Effector memory CD8-positive, alpha-beta T cell (primary cell): ENCODE measurements around the gene PKD2.

ENCODE experiments used
- ATAC-seq: fragments of 150-1000 bp; cut with Tn5 transposase; replicated peaks from 2 replicates; pipeline ENCODE4 v1.10.0; 2021; ENCODE audit warnings: mild to moderate bottlenecking, moderate library complexity
- DNase-seq, 3 experiments: peaks; one replicate each; pipeline ENCODE4 v3.0.0; 2021
- H3K27ac Mint-ChIP-seq, 2 donors: one replicate each; pipeline ENCODE4 v1.8.0; 2022; ENCODE audit warnings: mild to moderate bottlenecking in 2 of 2, mixed read lengths in 2 of 2, moderate library complexity in 2 of 2
- H3K27me3 Mint-ChIP-seq, 2 donors: one replicate each; pipeline ENCODE4 v1.8.0; 2022; ENCODE audit warnings: mixed read lengths in 2 of 2
- H3K36me3 Mint-ChIP-seq: one replicate; pipeline ENCODE4 v1.8.0; 2022; ENCODE audit warnings: mild to moderate bottlenecking, moderate library complexity, mixed read lengths; ENCODE audit not compliant: insufficient read depth
- H3K4me1 Mint-ChIP-seq, 2 donors: one replicate each; pipeline ENCODE4 v1.8.0; 2022; ENCODE audit warnings: low read depth in 2 of 2, mixed read lengths in 2 of 2
- H3K4me3 Mint-ChIP-seq, 2 donors: one replicate each; pipeline ENCODE4 v1.8.0; 2022; ENCODE audit warnings: mild to moderate bottlenecking in 2 of 2, mixed read lengths in 2 of 2, moderate library complexity in 2 of 2
- H3K9me3 Mint-ChIP-seq, 2 donors: one replicate each; pipeline ENCODE4 v1.8.0; 2022; ENCODE audit warnings: mixed read lengths in 2 of 2
- total RNA-seq, 9 experiments: gene quantifications; one replicate each; lab custom pipeline; 2026; lab: John Stamatoyannopoulos, UW

PKD2 gene
- 10.9 to 34.2 (median 20.3) reads per million in 9 experiments for total RNA-seq

GRCh38 chr4:88007304-88008121 lies at the start of gene PKD2:
Gene PKD2, plus strand, starts transcription at chr4:88007635. Its CDS starts 99 bp downstream, at chr4:88007734.
- Mint-ChIP-seq H3K4me3 (peak within 1 kb of the TSS; percentile 76 to 93), H3K27ac (peak within 1 kb of the TSS; percentile 79), H3K9me3 (no peaks in the 10 kb centered on the region), H3K4me1 (peaks cover 15 to 23% of the 10 kb centered on the region in 2 donors), H3K36me3 (no peaks in the 10 kb centered on the region), H3K27me3 (no peaks in the 10 kb centered on the region)
- DNase-seq: peak; percentile 56 to 70 (median 63)
- ATAC-seq: peak; percentile 89

DNA sequence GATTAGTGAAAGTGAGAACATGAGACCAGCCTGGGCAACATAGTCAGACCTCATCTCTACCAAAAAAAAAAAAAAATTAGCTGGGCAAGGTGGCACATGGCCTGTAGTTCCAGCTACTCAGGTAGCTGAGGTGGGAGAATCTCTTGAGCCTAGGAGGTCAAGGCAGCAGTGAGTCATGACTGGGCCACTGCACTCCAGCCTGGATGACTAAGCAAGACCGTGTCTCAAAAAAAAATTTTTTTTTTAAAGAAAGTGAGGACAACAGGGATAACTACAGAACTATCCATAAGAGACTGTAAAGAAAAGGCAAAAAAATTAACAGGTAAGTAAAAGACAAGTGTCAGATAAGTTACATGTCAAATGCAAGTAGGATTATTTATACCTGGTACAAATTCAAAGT lies 45.4 kb upstream of the PKD2 start:
- no peaks in the 10 kb centered on the region for H3K4me1 Mint-ChIP-seq
- H3K36me3 Mint-ChIP-seq: no peaks in the 10 kb centered on the region
- peaks cover 6 to 13% of the 10 kb centered on the region in 2 donors for H3K27me3 Mint-ChIP-seq
- DNase-seq: no peak
- no peak overlapping the region for H3K4me3 Mint-ChIP-seq
- ATAC-seq: no peak
- H3K27ac Mint-ChIP-seq: no peak overlapping the region
- H3K9me3 Mint-ChIP-seq: no peaks in the 10 kb centered on the region

- no peak for ATAC-seq
- H3K9me3 Mint-ChIP-seq: no peaks in the 10 kb centered on the region
- no peak for DNase-seq
- H3K36me3 Mint-ChIP-seq: no peaks in the 10 kb centered on the region
- no peak overlapping the region for H3K27ac Mint-ChIP-seq
- H3K27me3 Mint-ChIP-seq: peaks cover 11 to 19% of the 10 kb centered on the region in 2 donors
- no peaks in the 10 kb centered on the region for H3K4me1 Mint-ChIP-seq
- no peak overlapping the region for H3K4me3 Mint-ChIP-seq
These were observed 44.9 kb upstream of the PKD2 start for GRCh38 chr4:87962398-87963146.

DNA sequence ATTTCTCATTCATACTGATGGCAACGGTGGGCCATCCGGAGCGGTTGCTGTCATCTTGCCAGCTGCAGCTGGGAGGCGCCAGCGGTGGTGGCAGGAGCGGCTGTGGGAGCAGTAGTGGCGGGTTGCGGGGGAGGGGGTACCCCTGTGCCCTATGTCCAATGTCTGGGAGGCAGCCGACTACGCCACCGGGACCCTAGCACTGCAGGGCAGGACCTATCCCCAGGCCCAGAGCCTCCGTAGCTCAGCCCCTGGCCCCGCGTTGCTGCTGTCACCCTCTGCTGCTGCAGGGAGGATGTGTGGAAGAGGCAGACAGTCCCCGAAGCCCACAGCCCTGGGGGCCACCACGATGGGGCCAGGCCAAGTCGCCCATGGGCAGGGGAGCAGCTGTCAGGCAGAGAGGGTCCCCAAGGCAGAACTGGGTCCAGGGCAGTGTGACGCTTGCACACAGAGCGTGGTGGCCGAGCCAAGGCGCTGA lies 41.9 kb upstream of the PKD2 start:
- Mint-ChIP-seq H3K27me3 (peaks cover 27 to 38% of the 10 kb centered on the region in 2 donors), H3K27ac (no peak overlapping the region), H3K4me1 (no peaks in the 10 kb centered on the region), H3K4me3 (no peak overlapping the region), H3K9me3 (no peaks in the 10 kb centered on the region), H3K36me3 (no peaks in the 10 kb centered on the region)
- ATAC-seq (no peak), DNase-seq (no peak)

DNA sequence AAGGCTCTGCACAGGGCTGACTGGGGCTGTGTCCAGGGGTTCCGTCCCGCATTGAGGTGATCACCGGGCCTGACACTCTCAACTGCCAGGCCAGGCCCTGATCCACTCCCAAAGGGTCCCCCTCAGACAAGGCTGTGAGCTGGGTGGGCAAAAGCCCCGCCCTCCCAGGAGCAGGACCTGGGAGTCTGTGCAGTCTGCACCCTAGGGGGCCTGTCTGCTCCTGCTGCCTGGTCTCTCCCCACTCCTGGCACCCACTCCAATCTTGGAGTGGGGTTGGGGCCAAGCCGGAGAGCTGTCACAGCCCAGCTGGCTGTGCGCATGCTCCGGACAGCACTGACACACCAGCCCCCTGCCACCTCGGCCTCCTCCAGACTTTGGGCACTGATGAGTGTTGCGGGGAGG lies 41.3 kb upstream of the PKD2 start:
- Mint-ChIP-seq H3K9me3 (no peaks in the 10 kb centered on the region), H3K4me3 (no peak overlapping the region), H3K36me3 (no peaks in the 10 kb centered on the region), H3K4me1 (no peaks in the 10 kb centered on the region), H3K27me3 (peaks cover 29 to 42% of the 10 kb centered on the region in 2 donors), H3K27ac (no peak overlapping the region)
- ATAC-seq (no peak), DNase-seq (no peak)

DNA sequence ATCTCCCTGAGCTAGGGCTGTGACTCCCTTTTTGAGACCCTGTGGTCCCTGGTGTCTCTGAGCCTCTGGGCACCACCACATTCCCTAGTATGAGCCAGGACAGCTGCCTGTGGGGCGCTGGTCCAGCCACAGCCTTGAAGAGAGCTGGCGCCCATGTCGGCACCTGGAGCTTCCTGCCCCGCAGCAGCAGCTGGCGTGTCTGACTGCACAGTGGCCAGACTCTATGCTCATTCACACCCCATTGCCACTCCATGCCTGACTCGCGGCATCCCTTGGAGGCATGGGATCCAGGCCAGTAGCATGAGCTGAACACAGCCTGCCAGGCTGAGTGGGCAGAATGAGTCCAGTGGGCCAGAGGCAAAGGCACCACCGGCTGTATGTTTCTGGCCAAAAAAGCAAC lies 40.2 kb upstream of the PKD2 start:
- no peaks in the 10 kb centered on the region for H3K36me3 Mint-ChIP-seq

GRCh38 chr4:87970121-87970520 lies 37.3 kb upstream of the PKD2 start:
- ATAC-seq (no peak), DNase-seq (no peak)
- Mint-ChIP-seq H3K27me3 (peaks cover 53 to 68% of the 10 kb centered on the region in 2 donors), H3K27ac (no peak overlapping the region), H3K4me1 (no peaks in the 10 kb centered on the region), H3K36me3 (no peaks in the 10 kb centered on the region), H3K9me3 (no peaks in the 10 kb centered on the region), H3K4me3 (no peak overlapping the region)

More for the DNA sequence above, 40.2 kb upstream of the PKD2 start:
- no peak for ATAC-seq
- H3K4me1 Mint-ChIP-seq: no peaks in the 10 kb centered on the region
- no peak for DNase-seq
- H3K27me3 Mint-ChIP-seq: peaks cover 33 to 51% of the 10 kb centered on the region in 2 donors
- H3K9me3 Mint-ChIP-seq: no peaks in the 10 kb centered on the region
- no peak overlapping the region for H3K27ac Mint-ChIP-seq
- H3K4me3 Mint-ChIP-seq: no peak overlapping the region

DNA sequence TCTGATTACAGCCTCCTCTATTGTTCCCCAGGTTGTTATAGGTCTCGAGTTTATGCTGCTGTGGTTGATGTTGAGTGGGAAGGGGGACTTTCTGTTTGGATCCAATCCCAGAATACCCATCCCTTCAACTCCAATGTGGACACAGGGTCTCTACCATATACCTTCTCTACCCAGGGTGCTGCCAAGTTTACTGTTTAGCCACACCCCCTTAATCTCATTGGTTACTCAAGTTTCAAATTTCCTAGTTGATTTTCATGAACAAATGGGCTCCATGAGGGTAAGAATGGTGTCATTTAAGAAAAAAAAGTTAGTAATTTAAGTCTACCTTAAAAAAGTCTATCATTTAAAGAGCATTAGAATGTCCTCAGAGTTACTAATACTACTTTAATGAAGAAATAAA lies 35.6 kb upstream of the PKD2 start:
- Mint-ChIP-seq H3K27ac (no peak overlapping the region), H3K9me3 (no peaks in the 10 kb centered on the region), H3K4me3 (no peak overlapping the region), H3K36me3 (no peaks in the 10 kb centered on the region), H3K4me1 (peaks cover 4 to 5% of the 10 kb centered on the region in 2 donors), H3K27me3 (peaks cover 61 to 63% of the 10 kb centered on the region in 2 donors)
- DNase-seq (no peak), ATAC-seq (no peak)

- H3K4me1 Mint-ChIP-seq: peaks cover 4 to 5% of the 10 kb centered on the region in 2 donors
- no peaks in the 10 kb centered on the region for H3K9me3 Mint-ChIP-seq
- no peaks in the 10 kb centered on the region for H3K36me3 Mint-ChIP-seq
- H3K27ac Mint-ChIP-seq: no peak overlapping the region
- ATAC-seq (peak; percentile 78), DNase-seq (peak; percentile 7 to 22 (median 11))
- no peak overlapping the region for H3K4me3 Mint-ChIP-seq
- peaks cover 55 to 56% of the 10 kb centered on the region in 2 donors for H3K27me3 Mint-ChIP-seq
These were observed 33.9 kb upstream of the PKD2 start for GRCh38 chr4:87973283-87974169.

DNA sequence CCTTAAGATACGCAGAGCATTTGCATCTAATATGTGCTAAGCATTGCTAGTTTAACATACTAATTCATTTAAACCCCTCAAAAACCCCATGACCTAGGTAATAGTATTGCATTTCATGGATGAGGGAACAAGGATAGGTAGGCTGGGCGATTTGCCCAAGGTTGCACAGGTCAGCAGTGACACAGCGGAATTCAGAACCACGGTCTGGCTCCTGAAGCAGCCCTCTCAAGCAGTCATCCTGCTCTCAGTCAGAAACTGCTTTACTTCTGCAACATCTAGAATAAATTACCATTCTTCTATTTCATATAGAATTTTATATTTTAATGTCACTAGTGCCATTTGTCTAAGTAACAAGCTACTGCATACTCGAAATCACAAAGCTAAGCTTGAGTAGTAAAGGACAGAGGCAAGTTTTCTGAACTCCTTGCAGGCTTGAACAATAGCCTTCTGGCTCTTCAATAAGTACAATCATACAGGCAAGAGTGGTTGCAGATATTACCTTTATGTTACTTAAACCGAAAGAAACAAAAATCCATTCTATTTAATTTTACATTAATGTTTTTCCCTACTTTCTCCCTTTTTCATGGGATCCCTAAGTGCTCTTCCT lies 32.5 kb upstream of the PKD2 start:
- no peak for DNase-seq
- H3K27me3 Mint-ChIP-seq: peaks cover 44 to 53% of the 10 kb centered on the region in 2 donors
- H3K4me3 Mint-ChIP-seq: peak overlapping the region in 1 of 2 donors; percentile 40
- H3K9me3 Mint-ChIP-seq: no peaks in the 10 kb centered on the region
- no peak overlapping the region for H3K27ac Mint-ChIP-seq
- peaks cover 4 to 5% of the 10 kb centered on the region in 2 donors for H3K4me1 Mint-ChIP-seq
- H3K36me3 Mint-ChIP-seq: no peaks in the 10 kb centered on the region
- no peak for ATAC-seq

GRCh38 chr4:87975466-87975865 lies 32.0 kb upstream of the PKD2 start, which contains the start of gene SPP1:
Gene SPP1, plus strand, starts transcription at chr4:87975714. Its CDS starts 1,182 bp downstream, at chr4:87976896.
- Mint-ChIP-seq H3K9me3 (no peaks in the 10 kb centered on the region), H3K4me1 (peaks cover 4 to 5% of the 10 kb centered on the region in 2 donors), H3K27ac (no peak within 1 kb of the TSS), H3K27me3 (peaks cover 41 to 48% of the 10 kb centered on the region in 2 donors), H3K4me3 (peak within 1 kb of the TSS in 1 of 2 donors; percentile 40), H3K36me3 (no peaks in the 10 kb centered on the region)
- DNase-seq (no peak), ATAC-seq (peak; percentile 58)

DNA sequence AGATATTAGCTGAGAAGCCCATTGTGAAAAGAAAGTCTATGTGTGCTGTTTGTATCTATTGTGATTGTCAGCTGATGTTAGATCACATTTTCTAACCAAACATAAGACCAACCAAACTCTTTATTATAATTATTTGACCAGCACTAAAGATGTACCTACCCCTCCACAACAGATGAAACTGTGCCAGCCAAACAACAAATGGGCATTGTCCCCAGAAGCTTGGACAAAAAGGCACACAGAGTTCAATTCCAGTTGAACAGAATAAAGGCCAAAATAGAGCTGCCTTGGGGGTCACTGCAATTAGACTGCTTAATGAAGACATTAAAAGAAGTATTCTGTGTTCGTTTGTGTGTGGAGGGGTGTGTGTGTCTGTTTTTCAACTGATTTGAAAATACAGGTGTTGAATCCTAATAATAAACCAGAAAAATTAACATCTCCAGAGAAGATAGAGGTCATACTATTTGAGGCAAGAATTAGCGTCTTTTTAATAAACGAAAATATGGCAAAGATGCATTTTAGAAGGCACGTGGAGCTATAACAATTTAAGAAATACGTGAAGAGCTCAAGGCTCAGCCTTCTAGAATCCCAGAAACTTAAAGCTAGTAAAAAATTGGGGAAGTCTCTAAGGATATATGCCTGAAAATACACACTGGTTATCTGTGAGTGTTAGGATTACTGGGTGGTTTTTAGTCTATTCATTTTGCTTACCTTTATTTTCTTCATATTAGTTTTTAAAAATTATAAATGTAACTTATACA lies 29.7 kb upstream of the PKD2 start:
- H3K27me3 Mint-ChIP-seq: peaks cover 35 to 36% of the 10 kb centered on the region in 2 donors
- DNase-seq (no peak), ATAC-seq (no peak)
- H3K27ac Mint-ChIP-seq: no peak overlapping the region
- no peaks in the 10 kb centered on the region for H3K36me3 Mint-ChIP-seq
- no peak overlapping the region for H3K4me3 Mint-ChIP-seq
- H3K4me1 Mint-ChIP-seq: peaks cover 4 to 5% of the 10 kb centered on the region in 2 donors
- H3K9me3 Mint-ChIP-seq: no peaks in the 10 kb centered on the region
